ENCODE data around the gene PHOSPHO1. TPM values are rescaled to one million over a fixed set of nuclear protein-coding genes. Genes with fewer than 3 reads are reported as not detected.

Gene PHOSPHO1
- total RNA-seq, 4 donors from 2014 or later, result 0.13 to 0.92 (median 0.39) TPM; not detected in 1

GRCh38 chr17:49217651-49218413 lies 12.8 kb downstream of the PHOSPHO1 start:
- 50 to 79% methylated on average over 1 to 5 of the region's 17 CpGs for WGBS, 2 donors (ENCODE audit: low coverage in 1 of 2)
- H3K27ac ChIP-seq, result peak overlapping the region in 2 of 4 donors; percentile 26 to 31
- ATAC-seq, result peak; percentile 41
- no peak for TF ChIP-seq POLR2AphosphoS5 (IDR thresholded peaks at IDR 0.05)
- TF ChIP-seq CTCF (IDR thresholded peaks at IDR 0.05), result no peak
- TF ChIP-seq EP300 (IDR thresholded peaks at IDR 0.05), result no peak
- TF ChIP-seq POLR2A (IDR thresholded peaks at IDR 0.05), result no peak
- no peaks in the 10 kb centered on the region for H3K9me3 ChIP-seq
- H3K4me3 ChIP-seq, result no peak overlapping the region
- H3K27me3 ChIP-seq, result peaks cover 58% of the 10 kb centered on the region
- no peaks in the 10 kb centered on the region for H3K36me3 ChIP-seq
- peaks cover 0 to 33% (median 7%) of the 10 kb centered on the region in 3 donors for H3K4me1 ChIP-seq

- ATAC-seq, result peak; percentile 78
- Histone ChIP-seq H3K27ac (peak overlapping the region in 1 of 4 donors; percentile 26), H3K9me3 (no peaks in the 10 kb centered on the region), H3K36me3 (no peaks in the 10 kb centered on the region), H3K27me3 (peaks cover 50% of the 10 kb centered on the region), H3K4me3 (no peak overlapping the region), H3K4me1 (peaks cover 0 to 33% (median 7%) of the 10 kb centered on the region in 3 donors)
- no peak for TF ChIP-seq EP300 (IDR thresholded peaks at IDR 0.05)
- no peak for TF ChIP-seq POLR2A (IDR thresholded peaks at IDR 0.05)
- TF ChIP-seq POLR2AphosphoS5 (IDR thresholded peaks at IDR 0.05), result no peak
- no peak for TF ChIP-seq CTCF (IDR thresholded peaks at IDR 0.05)
- 63 to 67% methylated on average over 3 to 9 of the region's 11 CpGs for WGBS, 2 donors (ENCODE audit: low coverage in 1 of 2)
Observed at GRCh38 chr17:49216953-49217650, 13.5 kb downstream of the PHOSPHO1 start.

GRCh38 chr17:49216482-49216881 lies 14.1 kb downstream of the PHOSPHO1 start:
- Histone ChIP-seq H3K4me1 (peaks cover 0 to 33% (median 7%) of the 10 kb centered on the region in 3 donors), H3K27me3 (peaks cover 44% of the 10 kb centered on the region), H3K36me3 (no peaks in the 10 kb centered on the region), H3K4me3 (no peak overlapping the region), H3K27ac (peak overlapping the region in 2 of 4 donors; percentile 26 to 31), H3K9me3 (no peaks in the 10 kb centered on the region)
- no peak for ATAC-seq
- no peak for TF ChIP-seq POLR2A (IDR thresholded peaks at IDR 0.05)
- TF ChIP-seq POLR2AphosphoS5 (IDR thresholded peaks at IDR 0.05), result no peak
- TF ChIP-seq EP300 (IDR thresholded peaks at IDR 0.05), result no peak
- no peak for TF ChIP-seq CTCF (IDR thresholded peaks at IDR 0.05)
- WGBS, 2 donors (ENCODE audit: low coverage in 1 of 2), result 50 to 81% methylated on average over 1 to 8 of the region's 13 CpGs

- Histone ChIP-seq H3K36me3 (no peaks in the 10 kb centered on the region), H3K27me3 (peaks cover 40% of the 10 kb centered on the region), H3K4me1 (peaks cover 0 to 38% (median 7%) of the 10 kb centered on the region in 3 donors), H3K4me3 (no peak overlapping the region), H3K9me3 (no peaks in the 10 kb centered on the region), H3K27ac (peak overlapping the region in 1 of 4 donors; percentile 42)
- TF ChIP-seq CTCF (IDR thresholded peaks at IDR 0.05) (no peak), POLR2AphosphoS5 (IDR thresholded peaks at IDR 0.05) (no peak), EP300 (IDR thresholded peaks at IDR 0.05) (no peak), POLR2A (IDR thresholded peaks at IDR 0.05) (no peak)
- WGBS, 2 donors (ENCODE audit: low coverage in 1 of 2), result 50 to 76% methylated on average over 6 to 12 of the region's 12 CpGs
- no peak for ATAC-seq
Observed at GRCh38 chr17:49214676-49215360, 15.8 kb downstream of the PHOSPHO1 start.

All from gastroesophageal sphincter (tissue), 4 donors.